Loucy (cell line): ENCODE data around the gene ZNF607.
"Not testable (repeated sequence)": the region's sequence is repeated elsewhere in the genome, so short reads cannot be mapped to it uniquely, and the experiment has no call there.

ENCODE experiments used
- H2AFZ ChIP-seq: fragments of 200-600 bp; sonication (generic); 2 replicates; pipeline ENCODE4 v1.6.0; 2016; ENCODE audit warnings: antibody characterized with exemption, mild to moderate bottlenecking, low read length, moderate library complexity
- H3F3A ChIP-seq: fragments of 200-600 bp; 2 replicates; pipeline ENCODE4 v1.6.0; 2016; ENCODE audit warnings: antibody characterized with exemption, low read depth, mild to moderate bottlenecking
- H3K27me3 ChIP-seq: fragments of 200-600 bp; sonication (generic); 2 replicates; pipeline ENCODE4 v1.6.1; 2014; ENCODE audit warnings: low read length, mild to moderate bottlenecking; ENCODE audit not compliant: insufficient read depth, poor library complexity, severe bottlenecking
- H3K36me3 ChIP-seq: fragments of 200-600 bp; sonication (generic); 2 replicates; pipeline ENCODE4 v1.6.1; 2016; ENCODE audit warnings: low read length; ENCODE audit not compliant: insufficient read depth
- H3K4me1 ChIP-seq: fragments of 200-600 bp; sonication (generic); 2 replicates; pipeline ENCODE4 v1.5.1; 2014; ENCODE audit warnings: low read length, mild to moderate bottlenecking; ENCODE audit not compliant: insufficient read depth, poor library complexity, severe bottlenecking
- H3K4me2 ChIP-seq: fragments of 200-600 bp; sonication (generic); 2 replicates; pipeline ENCODE4 v1.6.0; 2014; ENCODE audit warnings: antibody characterized with exemption, low read length, low read depth, mild to moderate bottlenecking; ENCODE audit not compliant: poor library complexity, severe bottlenecking
- H3K4me3 ChIP-seq: fragments of 200-600 bp; sonication (generic); 2 replicates; pipeline ENCODE4 v1.5.1; 2014; ENCODE audit warnings: low read length, mild to moderate bottlenecking, mixed read lengths; ENCODE audit not compliant: poor library complexity, severe bottlenecking
- H3K79me2 ChIP-seq: fragments of 200-600 bp; sonication (generic); 2 replicates; pipeline ENCODE4 v1.6.1; 2014; ENCODE audit warnings: low read length; ENCODE audit not compliant: insufficient read depth
- H3K9ac ChIP-seq: fragments of 200-600 bp; sonication (generic); 2 replicates; pipeline ENCODE4 v1.6.0; 2014; ENCODE audit warnings: mild to moderate bottlenecking, low read depth, low read length, moderate library complexity; ENCODE audit not compliant: poor library complexity, severe bottlenecking
- H3K9me2 ChIP-seq: fragments of 200-600 bp; sonication (generic); replicated peaks from 2 replicates; pipeline ENCODE4 v1.6.1; 2016; ENCODE audit warnings: low read depth, low read length, mixed read lengths
- H3K9me3 ChIP-seq: fragments of 200-600 bp; sonication (generic); 2 replicates; pipeline ENCODE4 v1.6.1; 2014; ENCODE audit warnings: mild to moderate bottlenecking, antibody characterized with exemption, low read length, low read depth; ENCODE audit not compliant: insufficient read depth
- H4K20me1 ChIP-seq: fragments of 200-600 bp; sonication (generic); 2 replicates; pipeline ENCODE4 v1.6.0; 2014; ENCODE audit warnings: antibody characterized with exemption, low read length, mild to moderate bottlenecking; ENCODE audit not compliant: insufficient read depth, poor library complexity, severe bottlenecking
- EZH2phosphoT487 ChIP-seq: fragments of 200-600 bp; IDR thresholded peaks from 2 replicates; pipeline ENCODE4 v1.6.1; 2018; ENCODE audit warnings: antibody characterized with exemption, mild to moderate bottlenecking, moderate library complexity, borderline replicate concordance
- TF ChIP-seq, protein P1 (sequence below): fragments of 200-600 bp; sonication (generic); conservative IDR thresholded peaks from 2 replicates; pipeline ENCODE4 v1.5.1; 2014; ENCODE audit warnings: mild to moderate bottlenecking, antibody characterized with exemption, low read length

ZNF607 gene

DNA sequence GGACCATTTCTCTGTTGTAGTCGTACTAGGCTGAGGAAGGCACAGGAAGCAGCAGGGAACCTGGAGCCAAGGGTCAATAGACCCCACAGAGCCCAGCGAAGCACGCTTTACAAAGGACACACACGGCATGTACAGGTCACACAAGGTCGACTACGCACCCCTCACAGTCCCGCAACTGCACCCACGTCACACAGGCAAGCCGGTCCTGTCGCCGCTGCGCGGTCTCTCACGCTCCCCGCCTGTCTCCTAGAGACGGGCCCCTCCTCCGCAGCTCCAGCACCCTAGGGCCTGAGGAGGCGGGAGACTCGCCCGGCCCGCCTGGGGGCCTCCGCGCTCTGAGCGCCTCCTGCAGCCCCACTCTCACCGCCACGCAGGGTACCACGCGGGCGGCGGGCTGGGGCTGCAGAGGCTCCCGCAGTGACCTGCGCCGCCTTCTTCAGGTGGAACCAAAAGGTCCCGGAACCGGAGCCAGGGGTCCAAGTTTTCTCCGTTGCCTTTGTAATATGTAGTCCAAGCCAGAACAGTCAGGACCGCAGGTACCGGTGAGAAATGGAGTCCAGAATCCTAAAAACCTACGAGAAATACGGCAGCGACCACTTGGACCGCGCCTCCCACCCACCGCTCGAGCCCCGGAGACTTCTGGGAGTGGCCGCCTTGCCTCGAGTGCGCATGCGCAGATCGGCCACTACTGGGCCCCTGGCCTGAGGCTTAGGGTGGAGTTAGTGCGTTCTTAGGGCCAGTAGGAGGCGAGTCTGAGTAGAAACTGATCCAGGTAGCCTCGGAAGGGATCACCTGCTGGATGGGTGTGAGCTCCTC lies at the start of gene ZNF607:
ZNF607 (minus strand) TSS at position 651 of the 816 bp plus-strand sequence. CDS start 8,143 bp downstream, outside the sequence.
- TF ChIP-seq EZH2phosphoT487, result no peak
- TF ChIP-seq, protein P1, sequence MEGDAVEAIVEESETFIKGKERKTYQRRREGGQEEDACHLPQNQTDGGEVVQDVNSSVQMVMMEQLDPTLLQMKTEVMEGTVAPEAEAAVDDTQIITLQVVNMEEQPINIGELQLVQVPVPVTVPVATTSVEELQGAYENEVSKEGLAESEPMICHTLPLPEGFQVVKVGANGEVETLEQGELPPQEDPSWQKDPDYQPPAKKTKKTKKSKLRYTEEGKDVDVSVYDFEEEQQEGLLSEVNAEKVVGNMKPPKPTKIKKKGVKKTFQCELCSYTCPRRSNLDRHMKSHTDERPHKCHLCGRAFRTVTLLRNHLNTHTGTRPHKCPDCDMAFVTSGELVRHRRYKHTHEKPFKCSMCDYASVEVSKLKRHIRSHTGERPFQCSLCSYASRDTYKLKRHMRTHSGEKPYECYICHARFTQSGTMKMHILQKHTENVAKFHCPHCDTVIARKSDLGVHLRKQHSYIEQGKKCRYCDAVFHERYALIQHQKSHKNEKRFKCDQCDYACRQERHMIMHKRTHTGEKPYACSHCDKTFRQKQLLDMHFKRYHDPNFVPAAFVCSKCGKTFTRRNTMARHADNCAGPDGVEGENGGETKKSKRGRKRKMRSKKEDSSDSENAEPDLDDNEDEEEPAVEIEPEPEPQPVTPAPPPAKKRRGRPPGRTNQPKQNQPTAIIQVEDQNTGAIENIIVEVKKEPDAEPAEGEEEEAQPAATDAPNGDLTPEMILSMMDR, result peak; percentile 69
- Histone ChIP-seq H3K79me2 (peaks cover 16% of the 10 kb centered on the region), H3F3A (no peaks in the 10 kb centered on the region), H3K27me3 (no peaks in the 10 kb centered on the region), H3K36me3 (no peaks in the 10 kb centered on the region), H3K4me1 (peaks cover 22% of the 10 kb centered on the region), H3K9me2 (no peaks in the 10 kb centered on the region), H3K9me3 (no peaks in the 10 kb centered on the region), H3K4me3 (peak within 1 kb of the TSS; percentile 84), H3K9ac (peak within 1 kb of the TSS; percentile 79), H4K20me1 (peaks cover 12% of the 10 kb centered on the region), H2AFZ (peak within 1 kb of the TSS; percentile 86), H3K4me2 (peak within 1 kb of the TSS; percentile 99)

DNA sequence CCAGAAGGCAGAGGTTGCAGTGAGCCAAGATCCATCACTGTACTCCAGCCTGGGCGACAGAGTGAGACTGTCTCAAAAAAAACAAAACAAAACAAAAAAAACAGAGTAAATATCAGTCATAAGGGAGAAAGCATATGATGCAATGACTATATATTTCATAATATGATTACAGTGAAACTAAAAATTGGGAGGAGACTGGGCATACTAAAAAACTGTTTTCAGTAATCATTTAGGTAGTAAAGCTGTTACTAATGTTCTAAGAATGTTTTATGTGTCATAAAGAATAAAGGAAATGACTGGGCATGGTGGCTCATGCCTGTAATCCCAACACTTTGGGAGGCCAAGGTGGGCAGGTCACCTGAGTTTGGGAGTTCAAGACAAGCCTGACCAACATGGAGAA lies 43.9 kb upstream of the ZNF607 start:
- no peak for TF ChIP-seq EZH2phosphoT487
- TF ChIP-seq, protein P1, result no peak
- Histone ChIP-seq H3K36me3 (no peaks in the 10 kb centered on the region), H3K4me3 (no peak overlapping the region), H3F3A (no peaks in the 10 kb centered on the region), H3K27me3 (no peaks in the 10 kb centered on the region), H3K9me3 (no peaks in the 10 kb centered on the region), H2AFZ (no peak overlapping the region), H4K20me1 (no peaks in the 10 kb centered on the region), H3K4me2 (no peak overlapping the region), H3K9ac (no peak overlapping the region), H3K79me2 (no peaks in the 10 kb centered on the region), H3K9me2 (no peaks in the 10 kb centered on the region), H3K4me1 (no peaks in the 10 kb centered on the region)

DNA sequence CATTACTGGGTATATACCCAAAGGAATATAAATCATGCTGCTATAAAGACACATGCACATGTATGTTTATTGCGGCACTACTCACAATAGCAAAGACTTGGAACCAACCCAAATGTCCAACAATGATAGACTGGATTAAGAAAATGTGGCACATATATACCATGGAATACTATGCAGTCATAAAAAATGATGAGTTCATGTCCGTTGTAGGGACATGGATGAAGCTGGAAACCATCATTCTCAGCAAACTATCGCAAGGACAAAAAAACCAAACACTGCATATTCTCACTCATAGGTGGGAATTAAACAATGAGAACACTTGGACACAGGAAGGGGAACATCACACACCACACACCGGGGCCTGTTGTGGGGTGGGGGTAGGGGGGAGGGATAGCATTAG lies 38.1 kb upstream of the ZNF607 start:
- not testable (repeated sequence) for H3F3A ChIP-seq, H4K20me1 ChIP-seq, H3K9ac ChIP-seq, H3K4me2 ChIP-seq, H2AFZ ChIP-seq, H3K36me3 ChIP-seq, H3K4me3 ChIP-seq, H3K27me3 ChIP-seq, H3K4me1 ChIP-seq, H3K9me2 ChIP-seq, H3K79me2 ChIP-seq, H3K9me3 ChIP-seq

GRCh38 chr19:37738371-37738770 lies 18.8 kb upstream of the ZNF607 start:
- Histone ChIP-seq H3K9me2 (no peaks in the 10 kb centered on the region), H3K27me3 (no peaks in the 10 kb centered on the region), H3K79me2 (no peaks in the 10 kb centered on the region), H3K4me3 (no peak overlapping the region), H3K9me3 (peaks cover 13% of the 10 kb centered on the region; the same call in 1 of the 2 replicates), H3K4me2 (no peak overlapping the region), H3K36me3 (peaks cover 15% of the 10 kb centered on the region; the same call in 1 of the 2 replicates), H3F3A (no peaks in the 10 kb centered on the region), H3K4me1 (no peaks in the 10 kb centered on the region), H4K20me1 (no peaks in the 10 kb centered on the region), H2AFZ (no peak overlapping the region), H3K9ac (no peak overlapping the region)
- TF ChIP-seq EZH2phosphoT487, result no peak
